NB4 (cell line): Measurements from ENCODE around the gene KRT79.

Experiments used
- DNase-seq: peaks from one replicate; pipeline ENCODE4 v3.0.0; 2010; ENCODE audit warnings: low read depth
- H3K4me3 ChIP-seq: one replicate; pipeline ENCODE4 v1.5.1; 2011; ENCODE audit warnings: mild to moderate bottlenecking, low read depth, low read length, moderate library complexity
- MYC ChIP-seq: IDR thresholded peaks from 2 replicates; pipeline ENCODE4 v1.6.1; 2011; ENCODE audit warnings: low read depth, low read length
- POLR2A ChIP-seq: IDR thresholded peaks from 2 replicates; pipeline ENCODE4 v1.6.1; 2011; ENCODE audit warnings: mild to moderate bottlenecking; ENCODE audit not compliant: insufficient read length; ENCODE audit errors: extremely low read depth
- TF ChIP-seq, protein P1 (sequence below): IDR thresholded peaks from one replicate; pipeline ENCODE4 v1.5.1; 2012; ENCODE audit warnings: low read depth, low read length
- TF ChIP-seq, protein P2 (sequence below): IDR thresholded peaks from 2 replicates; pipeline ENCODE4 v1.6.1; 2011; ENCODE audit warnings: low read depth, low read length

The KRT79 gene

GRCh38 chr12:52817003-52817698 is 17.0 kb downstream of the KRT79 start:
- TF ChIP-seq, protein P1, sequence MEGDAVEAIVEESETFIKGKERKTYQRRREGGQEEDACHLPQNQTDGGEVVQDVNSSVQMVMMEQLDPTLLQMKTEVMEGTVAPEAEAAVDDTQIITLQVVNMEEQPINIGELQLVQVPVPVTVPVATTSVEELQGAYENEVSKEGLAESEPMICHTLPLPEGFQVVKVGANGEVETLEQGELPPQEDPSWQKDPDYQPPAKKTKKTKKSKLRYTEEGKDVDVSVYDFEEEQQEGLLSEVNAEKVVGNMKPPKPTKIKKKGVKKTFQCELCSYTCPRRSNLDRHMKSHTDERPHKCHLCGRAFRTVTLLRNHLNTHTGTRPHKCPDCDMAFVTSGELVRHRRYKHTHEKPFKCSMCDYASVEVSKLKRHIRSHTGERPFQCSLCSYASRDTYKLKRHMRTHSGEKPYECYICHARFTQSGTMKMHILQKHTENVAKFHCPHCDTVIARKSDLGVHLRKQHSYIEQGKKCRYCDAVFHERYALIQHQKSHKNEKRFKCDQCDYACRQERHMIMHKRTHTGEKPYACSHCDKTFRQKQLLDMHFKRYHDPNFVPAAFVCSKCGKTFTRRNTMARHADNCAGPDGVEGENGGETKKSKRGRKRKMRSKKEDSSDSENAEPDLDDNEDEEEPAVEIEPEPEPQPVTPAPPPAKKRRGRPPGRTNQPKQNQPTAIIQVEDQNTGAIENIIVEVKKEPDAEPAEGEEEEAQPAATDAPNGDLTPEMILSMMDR, result no peak
- TF ChIP-seq MYC (no peak), POLR2A (no peak)
- TF ChIP-seq, protein P2, sequence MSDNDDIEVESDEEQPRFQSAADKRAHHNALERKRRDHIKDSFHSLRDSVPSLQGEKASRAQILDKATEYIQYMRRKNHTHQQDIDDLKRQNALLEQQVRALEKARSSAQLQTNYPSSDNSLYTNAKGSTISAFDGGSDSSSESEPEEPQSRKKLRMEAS, result no peak
- no peak for DNase-seq
- no peak overlapping the region for H3K4me3 ChIP-seq

DNA sequence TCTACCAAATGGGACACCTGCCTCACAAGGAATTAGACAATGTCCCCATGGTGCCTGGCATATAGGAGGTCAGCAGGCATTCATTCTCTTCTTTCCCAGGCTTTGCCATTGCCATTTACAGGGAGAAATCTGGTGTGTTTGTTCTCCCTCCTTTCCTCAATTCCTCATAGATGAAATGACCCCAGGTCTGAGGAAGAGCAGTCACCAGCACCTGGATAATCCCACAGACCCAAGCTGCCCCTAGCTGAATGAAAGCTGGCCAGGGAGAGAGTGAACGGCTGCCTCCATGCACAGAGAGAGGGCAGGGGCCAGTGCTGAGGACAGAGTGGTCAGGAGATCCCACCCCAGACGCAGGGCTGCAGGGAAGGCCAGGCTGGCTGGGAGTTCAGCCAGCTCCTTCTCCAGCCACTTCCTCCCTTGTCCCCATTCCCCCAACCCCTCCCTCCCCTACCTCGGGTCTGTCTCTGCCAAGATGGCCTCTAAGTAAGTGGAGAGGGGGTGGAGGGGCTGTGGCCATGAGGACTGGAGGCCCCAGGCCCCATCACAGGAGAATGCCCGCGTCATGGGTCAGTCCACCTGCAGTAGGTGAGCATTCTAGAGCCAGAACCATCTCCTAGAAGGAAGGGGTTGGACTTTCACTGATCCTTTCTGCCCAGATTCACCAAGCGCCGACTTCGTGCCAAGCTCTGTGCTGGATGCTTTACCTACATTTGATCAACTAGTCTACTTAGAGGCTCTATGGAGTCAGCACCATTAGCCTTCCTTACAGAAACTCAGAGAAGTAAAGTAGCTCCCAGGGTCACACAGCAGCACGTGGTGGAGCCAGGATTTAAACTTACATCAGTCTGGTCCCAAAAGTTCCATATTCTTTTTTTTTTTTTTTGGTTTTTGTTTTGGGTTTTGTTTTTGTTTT is 18.2 kb downstream of the KRT79 start:
- H3K4me3 ChIP-seq, result no peak overlapping the region
- DNase-seq, result no peak
- no peak for TF ChIP-seq MYC
- TF ChIP-seq, protein P2, result no peak
- no peak for TF ChIP-seq POLR2A
- TF ChIP-seq, protein P1, result no peak

- no peak overlapping the region for H3K4me3 ChIP-seq
- TF ChIP-seq MYC, result no peak
- TF ChIP-seq, protein P1, result no peak
- TF ChIP-seq, protein P2, result no peak
- no peak for TF ChIP-seq POLR2A
- no peak for DNase-seq
Observed at GRCh38 chr12:52815161-52815560, 18.9 kb downstream of the KRT79 start.

DNA sequence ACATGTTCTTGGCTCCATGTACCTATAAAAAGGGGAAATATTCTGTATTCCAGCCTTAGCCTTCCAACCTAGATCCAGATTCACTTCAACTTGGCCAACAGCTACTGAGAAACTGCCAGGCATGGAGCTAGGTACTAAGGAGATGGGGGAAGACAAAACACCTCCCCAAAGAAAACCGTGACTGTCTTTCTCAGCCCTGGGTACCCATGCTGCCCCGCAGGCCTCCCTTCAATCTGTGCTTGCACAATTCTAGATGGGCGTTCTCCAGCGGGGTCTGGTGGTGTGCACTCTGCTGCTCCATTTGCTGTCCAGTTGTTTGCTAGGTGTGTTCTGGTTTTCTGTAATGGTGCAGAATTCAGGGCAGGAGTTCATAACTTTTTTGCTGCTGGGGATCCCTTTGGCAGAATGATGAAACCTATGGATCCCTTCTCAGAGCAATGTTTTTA is 19.4 kb downstream of the KRT79 start:
- no peak overlapping the region for H3K4me3 ChIP-seq
- TF ChIP-seq, protein P1, result no peak
- TF ChIP-seq MYC, result no peak
- TF ChIP-seq, protein P2, result no peak
- TF ChIP-seq POLR2A, result no peak
- DNase-seq, result no peak

- TF ChIP-seq, protein P2, result no peak
- TF ChIP-seq, protein P1, result no peak
- TF ChIP-seq MYC (no peak), POLR2A (no peak)
- H3K4me3 ChIP-seq, result no peak within 1 kb of the TSS
- no peak for DNase-seq
Observed at GRCh38 chr12:52813885-52814709, 20.0 kb downstream of the KRT79 start, which contains the start of gene KRT4. Gene KRT4 (minus strand): TSS chr12:52814116. CDS start chr12:52814058, 58 bp downstream.
